MM.1S (cell line): ENCODE results near the gene SAE1.

Source experiments
- EZH2 ChIP-seq: fragments of 300-600 bp; sonication (generic); optimal IDR thresholded peaks from 2 replicates; pipeline ENCODE3; 2017; ENCODE audit warnings: low read depth, mild to moderate bottlenecking, antibody characterized with exemption, low read length, mixed read lengths
- TF ChIP-seq, protein P1 (sequence below): fragments of 300-600 bp; sonication (generic); IDR thresholded peaks from 2 replicates; pipeline ENCODE4 v1.5.1; 2016; ENCODE audit warnings: antibody characterized with exemption, low read length, mixed read lengths

DNA sequence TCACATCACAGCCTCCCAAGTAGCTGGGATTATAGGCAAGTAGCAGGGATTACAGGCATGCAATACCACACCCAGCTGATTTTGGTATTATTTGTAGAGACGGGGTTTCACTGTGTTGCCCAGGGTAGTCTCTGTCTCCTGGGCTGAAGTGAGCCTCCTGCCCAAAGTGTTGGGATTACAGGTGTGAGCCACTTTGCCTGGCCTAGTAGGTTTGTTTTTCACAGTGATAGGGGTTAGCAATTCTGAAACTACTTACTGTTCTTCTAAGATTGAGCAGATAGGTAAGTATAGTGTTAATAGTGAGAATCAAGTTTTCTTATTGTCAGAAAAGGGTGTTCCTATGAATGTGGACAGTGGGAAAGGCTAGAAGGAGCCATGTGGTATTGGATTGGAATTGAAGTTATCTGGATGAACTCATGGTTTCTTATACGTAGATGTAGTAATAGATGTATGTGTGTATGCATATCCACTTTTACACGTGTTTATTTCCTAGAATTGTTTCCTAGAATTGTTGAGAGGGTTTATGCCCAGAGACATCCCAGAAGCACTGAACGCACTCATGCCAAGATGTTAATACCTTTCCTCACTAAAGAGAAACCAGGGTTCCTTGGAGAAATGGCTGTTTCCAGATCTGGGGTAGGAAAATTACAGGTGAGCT, 49.1 kb downstream of the SAE1 start:
- TF ChIP-seq, protein P1, sequence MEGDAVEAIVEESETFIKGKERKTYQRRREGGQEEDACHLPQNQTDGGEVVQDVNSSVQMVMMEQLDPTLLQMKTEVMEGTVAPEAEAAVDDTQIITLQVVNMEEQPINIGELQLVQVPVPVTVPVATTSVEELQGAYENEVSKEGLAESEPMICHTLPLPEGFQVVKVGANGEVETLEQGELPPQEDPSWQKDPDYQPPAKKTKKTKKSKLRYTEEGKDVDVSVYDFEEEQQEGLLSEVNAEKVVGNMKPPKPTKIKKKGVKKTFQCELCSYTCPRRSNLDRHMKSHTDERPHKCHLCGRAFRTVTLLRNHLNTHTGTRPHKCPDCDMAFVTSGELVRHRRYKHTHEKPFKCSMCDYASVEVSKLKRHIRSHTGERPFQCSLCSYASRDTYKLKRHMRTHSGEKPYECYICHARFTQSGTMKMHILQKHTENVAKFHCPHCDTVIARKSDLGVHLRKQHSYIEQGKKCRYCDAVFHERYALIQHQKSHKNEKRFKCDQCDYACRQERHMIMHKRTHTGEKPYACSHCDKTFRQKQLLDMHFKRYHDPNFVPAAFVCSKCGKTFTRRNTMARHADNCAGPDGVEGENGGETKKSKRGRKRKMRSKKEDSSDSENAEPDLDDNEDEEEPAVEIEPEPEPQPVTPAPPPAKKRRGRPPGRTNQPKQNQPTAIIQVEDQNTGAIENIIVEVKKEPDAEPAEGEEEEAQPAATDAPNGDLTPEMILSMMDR, result no peak
- TF ChIP-seq EZH2, result no peak
